ENCODE measurements around the gene RB1.
"Not testable (repeated sequence)": the region's sequence is repeated elsewhere in the genome, so short reads cannot be mapped to it uniquely, and the experiment has no call there.

Gene RB1

DNA sequence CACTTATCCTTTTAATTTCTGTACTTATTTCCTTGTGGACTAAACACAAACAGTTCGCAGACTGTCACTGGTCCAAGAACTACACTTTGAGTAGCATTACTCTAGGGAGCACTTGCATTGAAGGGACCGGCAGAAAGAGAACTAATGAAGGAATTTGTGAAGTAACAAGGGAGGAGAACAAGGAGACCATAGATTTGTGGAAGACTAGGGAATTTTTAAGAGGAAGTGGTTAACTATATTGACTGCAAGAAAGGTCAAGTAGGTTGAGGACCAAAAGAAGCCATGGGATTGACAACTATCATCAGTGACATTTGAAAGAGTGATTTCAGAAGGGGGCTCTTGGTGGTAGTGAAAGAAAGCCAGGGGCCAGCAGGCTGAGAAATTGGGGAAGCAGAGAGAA is 4.0 kb upstream of the RB1 start:
- no peak for DNase-seq

- no peak for DNase-seq
Observed at GRCh38 chr13:48302871-48303358, 636 bp upstream of the RB1 start.

GRCh38 chr13:48304143-48304876 is 759 bp downstream of the RB1 start:
- DNase-seq: no peak

- DNase-seq: no peak
Observed at GRCh38 chr13:48311223-48311622, 7.7 kb downstream of the RB1 start.

GRCh38 chr13:48315969-48316650 is 12.6 kb downstream of the RB1 start:
- no peak for DNase-seq

- DNase-seq: no peak
Observed at GRCh38 chr13:48316826-48317510, 13.4 kb downstream of the RB1 start.

- DNase-seq: no peak
Observed at GRCh38 chr13:48317511-48318376, 14.2 kb downstream of the RB1 start.

DNA sequence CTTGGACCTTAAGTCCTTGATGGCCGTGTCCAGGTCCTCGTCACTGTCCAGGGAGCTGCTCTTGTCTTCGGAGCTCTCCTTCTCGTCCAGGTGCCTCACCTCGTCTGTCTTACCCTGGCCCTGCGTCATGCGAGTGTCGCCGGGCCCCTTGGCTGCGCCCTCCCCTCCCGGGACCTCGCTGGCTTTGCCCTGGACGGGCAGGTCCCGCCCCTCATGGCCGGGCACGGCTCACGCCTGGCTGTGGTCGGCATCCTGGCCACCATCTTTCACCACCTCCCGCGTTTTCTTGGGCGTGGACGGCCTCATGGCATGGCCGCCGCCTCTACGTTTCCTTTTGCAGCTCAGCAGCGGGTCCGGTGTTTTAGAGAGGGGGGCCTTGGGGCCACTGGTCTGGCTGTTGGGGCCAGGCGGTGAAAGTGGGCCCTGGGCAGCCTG is 14.8 kb downstream of the RB1 start:
- no peak for DNase-seq

GRCh38 chr13:48318821-48319511 is 15.4 kb downstream of the RB1 start:
- no peak for DNase-seq

GRCh38 chr13:48319531-48320398 is 16.2 kb downstream of the RB1 start:
- DNase-seq: no peak

DNA sequence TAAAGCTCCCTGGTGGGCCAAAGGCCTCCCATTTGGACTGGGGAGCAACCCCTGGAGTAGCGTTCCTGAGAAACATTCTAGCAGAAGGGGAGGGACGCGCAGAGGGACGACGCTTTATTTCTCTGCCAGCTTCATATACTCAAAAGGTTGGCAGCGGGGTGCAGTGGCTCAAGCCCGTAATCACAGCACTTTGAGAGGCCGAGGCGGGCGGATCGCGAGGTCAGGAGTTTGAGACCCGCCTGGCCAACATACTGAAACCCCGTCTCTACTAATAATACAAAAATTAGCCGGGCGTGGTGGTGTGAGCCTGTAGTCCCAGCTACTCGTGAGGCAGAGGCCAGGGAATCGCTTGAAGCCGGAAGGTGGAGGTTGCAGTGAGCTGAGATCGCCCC is 16.8 kb downstream of the RB1 start:
- no peak for DNase-seq

DNA sequence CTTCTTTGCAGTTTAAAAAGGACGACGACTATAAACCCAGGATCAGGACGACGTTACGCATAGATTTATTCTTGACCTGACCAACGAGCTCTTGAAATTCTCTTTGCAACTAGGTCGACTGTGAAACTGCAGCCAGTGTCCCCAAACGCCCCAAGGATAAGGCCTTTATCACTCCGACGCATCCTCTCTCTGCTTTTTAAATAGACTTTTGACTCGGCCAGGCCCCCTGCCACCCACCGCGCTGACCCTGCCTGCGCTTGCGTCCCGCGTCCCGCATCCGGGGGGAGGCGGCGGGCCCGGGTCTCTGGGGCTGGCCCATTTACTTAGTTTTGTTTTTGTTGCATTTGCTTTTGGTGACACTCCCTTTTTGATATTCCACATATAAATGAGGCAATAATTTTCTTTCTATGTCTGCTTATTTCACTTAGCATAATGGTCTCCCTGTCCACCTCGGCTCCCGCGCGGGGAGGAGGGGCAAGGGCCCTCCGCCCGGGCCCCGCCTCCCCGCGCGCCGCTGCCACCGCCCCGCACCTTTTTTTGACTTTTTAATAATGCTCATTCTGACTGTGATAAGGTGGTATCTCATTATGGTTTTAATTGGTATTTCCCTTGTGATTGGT is 17.4 kb downstream of the RB1 start:
- no peak for DNase-seq

DNA sequence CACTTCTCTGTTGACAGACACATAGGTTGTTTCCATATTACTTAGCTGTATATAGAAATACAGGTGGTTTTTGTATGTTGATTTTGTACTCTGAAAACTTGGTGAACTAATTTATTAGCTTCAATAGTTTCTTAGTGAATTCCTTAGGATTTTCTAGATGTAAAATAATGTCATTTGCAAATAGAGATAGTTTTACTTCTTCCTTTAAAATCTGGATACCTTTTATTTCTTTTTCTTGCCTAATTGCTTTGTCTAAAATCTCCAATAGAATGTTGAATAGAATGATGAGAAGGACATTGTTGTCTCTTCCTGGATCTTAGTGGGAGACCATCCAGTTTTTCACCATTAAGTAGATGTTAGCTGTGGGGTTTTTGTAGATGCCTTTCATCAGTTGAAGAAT is 18.7 kb downstream of the RB1 start:
- DNase-seq: no peak

DNA sequence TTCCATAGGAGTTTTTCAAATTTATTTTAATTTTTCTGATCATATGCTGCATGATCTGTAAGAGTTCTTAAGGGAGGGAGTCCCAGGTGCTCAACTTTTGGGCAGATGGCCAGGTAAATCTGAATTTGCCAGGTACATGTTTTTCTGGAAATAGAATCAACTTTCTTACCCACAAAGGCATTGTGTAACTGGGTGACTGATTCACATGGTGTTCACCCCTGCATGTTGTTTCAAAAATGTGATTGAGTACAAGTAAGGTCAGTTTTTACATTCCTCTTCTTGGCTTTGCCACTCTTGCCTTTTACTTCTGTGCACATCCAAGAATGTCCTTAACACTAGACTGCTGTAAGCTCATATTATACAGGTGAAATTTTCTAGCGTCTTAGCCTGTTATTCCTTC is 30.4 kb downstream of the RB1 start:
- DNase-seq: no peak

GRCh38 chr13:48334534-48335127 is 31.1 kb downstream of the RB1 start:
- no peak for DNase-seq

DNA sequence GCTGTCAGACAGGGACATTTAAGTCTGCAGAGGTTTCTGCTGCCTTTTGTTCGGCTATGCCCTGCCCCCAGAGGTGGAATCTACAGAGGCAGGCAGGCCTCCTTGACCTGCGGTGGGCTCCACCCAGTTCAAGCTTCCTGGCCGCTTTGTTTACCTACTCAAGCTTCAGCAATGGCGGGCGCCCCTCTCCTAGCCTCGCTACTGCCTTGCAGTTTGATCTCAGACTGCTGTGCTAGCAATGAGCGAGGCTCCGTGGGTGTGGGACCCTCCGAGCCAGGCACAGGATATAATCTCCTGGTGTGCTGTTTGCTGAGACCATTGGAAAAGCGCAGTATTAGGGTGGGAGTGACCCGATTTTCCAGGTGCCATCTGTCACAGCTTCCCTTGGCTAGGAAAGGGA is 35.6 kb downstream of the RB1 start:
- not testable (repeated sequence) for DNase-seq

DNA sequence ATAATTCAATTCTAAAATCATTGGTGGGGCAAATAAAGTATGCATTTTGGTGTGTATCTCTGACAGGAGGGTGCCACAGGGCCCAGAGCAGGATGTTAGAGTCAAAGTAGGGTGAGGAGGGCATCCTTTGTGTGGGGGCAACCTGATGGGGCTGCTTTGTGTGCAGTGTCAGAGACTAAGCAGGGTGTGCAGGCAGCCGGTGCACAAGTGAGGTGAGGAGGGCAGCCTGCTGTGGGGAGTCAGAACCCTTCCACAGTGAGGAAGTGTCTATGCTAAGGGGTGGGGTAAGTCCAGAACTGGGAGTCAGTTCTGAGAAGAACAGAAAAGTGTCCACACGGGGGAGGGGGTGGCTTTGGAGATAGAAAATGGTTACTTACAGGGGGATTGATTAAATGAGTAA is 40.7 kb downstream of the RB1 start:
- DNase-seq: no peak

DNA sequence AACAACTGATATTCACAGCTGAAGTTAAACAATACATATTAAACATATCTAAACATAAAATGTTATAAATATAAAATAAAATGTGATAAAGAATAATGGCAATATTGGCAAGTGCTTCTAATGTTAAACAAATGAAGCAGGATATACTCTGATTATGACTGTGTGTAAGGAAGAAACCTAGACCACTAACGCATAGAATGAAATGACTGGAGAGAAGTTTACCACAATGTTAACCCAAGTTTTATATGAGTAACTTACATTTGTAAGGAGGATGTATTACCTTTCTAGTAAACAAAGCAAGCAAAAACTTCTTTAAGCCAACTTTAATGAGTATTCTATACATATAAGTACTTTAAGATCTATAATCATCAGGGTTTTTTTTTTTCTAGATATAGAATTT is 43.0 kb downstream of the RB1 start:
- no peak for DNase-seq

- no peak for DNase-seq
Observed at GRCh38 chr13:48349525-48349924, 46.0 kb downstream of the RB1 start.

- DNase-seq: no peak
Observed at GRCh38 chr13:48353590-48353989, 50.0 kb downstream of the RB1 start.
